ENCODE results near the gene JAZF1.

- no peak for TF ChIP-seq TAF1 (IDR thresholded peaks at IDR 0.05; ENCODE audit: borderline replicate concordance, low read depth, low read length)
- TF ChIP-seq HDAC2 (IDR thresholded peaks at IDR 0.05), result no peak
- no peak for TF ChIP-seq CREB1 (IDR thresholded peaks at IDR 0.05; ENCODE audit: low read depth)
- no peak for TF ChIP-seq POLR2A (IDR thresholded peaks at IDR 0.05; ENCODE audit: low read depth, low read length)
- TF ChIP-seq BCL3 (IDR thresholded peaks at IDR 0.05; ENCODE audit: borderline replicate concordance, insufficient read depth, low read depth, low read length, poor library complexity, severe bottlenecking), result no peak
- no peak for TF ChIP-seq NR2F1 (conservative IDR thresholded peaks at IDR 0.05)
- TF ChIP-seq ZZZ3 (IDR thresholded peaks at IDR 0.05; ENCODE audit: control insufficient read depth, insufficient read length, low read depth), result no peak
- TF ChIP-seq POLR2AphosphoS5 (IDR thresholded peaks at IDR 0.05; ENCODE audit: low read length), result no peak
- no peak for TF ChIP-seq CTCF (IDR thresholded peaks at IDR 0.05 in 2 of 3, conservative IDR thresholded peaks at IDR 0.05 in 1 of 3; ENCODE audit: control insufficient read depth in 2 of 3, extremely low read depth in 1 of 3, insufficient read depth in 1 of 3, low read depth in 3 of 3, low read length in 3 of 3)
Measured at GRCh38 chr7:28180364-28181147, at the start of gene JAZF1.
